Measurements from ENCODE around the gene USP4.
"Not testable (repeated sequence)": the region's sequence is repeated elsewhere in the genome, so short reads cannot be mapped to it uniquely, and the experiment has no call there.

Gene USP4

DNA sequence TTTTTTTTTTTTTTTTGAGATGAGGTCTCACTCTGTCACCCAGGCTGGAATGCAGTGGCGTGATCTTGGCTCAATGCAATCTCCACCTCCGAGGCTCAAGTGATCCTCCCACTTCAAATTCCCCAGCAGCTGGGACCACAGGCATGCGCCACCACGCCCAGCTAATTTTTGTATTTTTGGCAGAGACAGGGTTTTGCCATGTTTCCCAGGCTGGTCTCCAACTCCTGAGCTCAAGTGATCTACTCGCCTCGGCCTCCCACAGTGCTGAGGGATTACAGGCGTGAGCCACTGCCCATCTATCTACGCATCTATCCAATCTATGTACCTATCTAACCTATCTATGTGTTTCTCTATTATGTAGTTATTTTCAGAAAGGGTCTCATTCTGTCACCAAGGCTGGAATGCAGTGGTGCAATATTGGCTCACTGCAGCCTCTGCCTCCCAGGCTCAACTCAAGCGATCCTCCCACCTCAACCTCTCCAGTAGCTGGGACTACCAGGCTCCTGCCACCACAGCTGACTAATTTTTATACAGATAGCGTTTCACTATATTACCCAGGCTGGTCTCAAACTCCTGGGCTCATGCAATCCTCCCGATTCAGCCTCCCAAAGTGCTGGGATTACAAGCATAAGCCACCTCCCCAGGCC is 38.5 kb upstream of the USP4 start:
- H3K36me3 ChIP-seq (ENCODE audit: insufficient read depth, low read length) = peaks cover 8% of the 10 kb centered on the region; the same call in 1 of the 2 replicates
- no peak for DNase-seq (ENCODE audit: low read depth, low spot score)
- no peak for TF ChIP-seq POLR2AphosphoS5 (IDR thresholded peaks at IDR 0.05; ENCODE audit: borderline replicate concordance, low read depth, low read length)
- no peak for TF ChIP-seq FOXP2 (optimal IDR thresholded peaks at IDR 0.05; ENCODE audit: control extremely low read depth, extremely low read length, insufficient read depth)
- no peak for TF ChIP-seq EZH2 (IDR thresholded peaks at IDR 0.05)
- H3K9ac ChIP-seq (ENCODE audit: insufficient read length) = no peak overlapping the region
- no peak overlapping the region for H3K4me3 ChIP-seq
- H3K9me3 ChIP-seq (ENCODE audit: low read depth, low read length) = no peaks in the 10 kb centered on the region
- H3K27ac ChIP-seq = no peak overlapping the region

DNA sequence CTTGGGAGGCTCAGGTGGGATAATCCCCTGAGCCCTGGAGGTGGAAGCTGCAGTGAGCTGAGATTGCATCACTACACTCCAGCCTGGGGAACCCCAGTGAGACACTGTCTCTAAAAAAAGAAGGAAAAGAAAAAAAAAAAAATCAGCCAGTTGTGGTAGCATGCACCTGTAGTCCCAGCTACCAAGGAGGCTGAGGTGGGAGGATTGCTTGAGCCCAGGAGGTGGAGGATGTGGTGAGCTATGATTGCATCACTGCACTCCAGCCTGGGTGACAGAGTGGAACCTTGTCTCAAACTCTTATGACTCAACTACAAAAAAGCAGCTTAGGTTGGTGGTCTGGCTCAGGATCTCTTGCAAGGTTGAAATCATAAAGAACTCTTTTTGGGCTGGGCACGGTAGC is 37.6 kb upstream of the USP4 start:
- no peak for TF ChIP-seq POLR2AphosphoS5 (IDR thresholded peaks at IDR 0.05; ENCODE audit: borderline replicate concordance, low read depth, low read length)
- TF ChIP-seq EZH2 (IDR thresholded peaks at IDR 0.05) = no peak
- no peak for TF ChIP-seq FOXP2 (optimal IDR thresholded peaks at IDR 0.05; ENCODE audit: control extremely low read depth, extremely low read length, insufficient read depth)
- no peak overlapping the region for H3K9ac ChIP-seq (ENCODE audit: insufficient read length)
- DNase-seq (ENCODE audit: low read depth, low spot score) = no peak

DNA sequence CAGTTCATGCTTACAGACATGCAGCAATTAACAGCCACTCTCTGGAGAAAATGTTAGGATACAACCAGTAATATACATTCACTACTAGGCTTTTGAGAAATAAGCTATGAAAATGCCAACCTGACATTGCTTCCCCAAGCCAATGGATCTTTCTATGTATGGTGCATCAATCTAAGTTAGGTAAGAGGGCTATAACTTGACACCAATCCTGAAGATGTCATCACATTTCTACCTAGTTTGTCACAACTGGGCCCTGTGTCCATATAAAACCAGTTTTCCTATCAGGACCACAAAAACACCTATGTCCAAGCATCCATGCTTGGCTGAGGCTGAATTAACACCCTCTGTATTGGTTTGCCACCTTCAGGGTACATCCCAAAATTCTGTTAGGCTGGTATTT is 32.1 kb upstream of the USP4 start:
- DNase-seq (ENCODE audit: low read depth, low spot score) = no peak
- Histone ChIP-seq H3K27ac (no peak overlapping the region), H3K4me3 (no peak overlapping the region), H3K9me3 (ENCODE audit: low read depth, low read length) (no peaks in the 10 kb centered on the region), H3K36me3 (ENCODE audit: insufficient read depth, low read length) (peaks cover 39% of the 10 kb centered on the region; the same call in 1 of the 2 replicates), H3K9ac (ENCODE audit: insufficient read length) (no peak overlapping the region)
- TF ChIP-seq POLR2AphosphoS5 (IDR thresholded peaks at IDR 0.05; ENCODE audit: borderline replicate concordance, low read depth, low read length) = no peak
- TF ChIP-seq EZH2 (IDR thresholded peaks at IDR 0.05) = no peak
- TF ChIP-seq FOXP2 (optimal IDR thresholded peaks at IDR 0.05; ENCODE audit: control extremely low read depth, extremely low read length, insufficient read depth) = no peak

More for the DNA sequence above, 37.6 kb upstream of the USP4 start:
- H3K9me3 ChIP-seq (ENCODE audit: low read depth, low read length) = no peaks in the 10 kb centered on the region
- H3K27ac ChIP-seq = no peak overlapping the region
- no peak overlapping the region for H3K4me3 ChIP-seq
- peaks cover 16% of the 10 kb centered on the region; the same call in 1 of the 2 replicates for H3K36me3 ChIP-seq (ENCODE audit: insufficient read depth, low read length)

- TF ChIP-seq POLR2AphosphoS5 (IDR thresholded peaks at IDR 0.05; ENCODE audit: borderline replicate concordance, low read depth, low read length) = no peak
- TF ChIP-seq EZH2 (IDR thresholded peaks at IDR 0.05) = no peak
- TF ChIP-seq FOXP2 (optimal IDR thresholded peaks at IDR 0.05; ENCODE audit: control extremely low read depth, extremely low read length, insufficient read depth) = no peak
- H3K4me3 ChIP-seq = no peak overlapping the region
- H3K9ac ChIP-seq (ENCODE audit: insufficient read length) = no peak overlapping the region
- no peak for DNase-seq (ENCODE audit: low read depth, low spot score)
- H3K27ac ChIP-seq = no peak overlapping the region
- H3K36me3 ChIP-seq (ENCODE audit: insufficient read depth, low read length) = peaks cover 42% of the 10 kb centered on the region; the same call in 1 of the 2 replicates
- no peaks in the 10 kb centered on the region for H3K9me3 ChIP-seq (ENCODE audit: low read depth, low read length)
Measured at GRCh38 chr3:49370585-49371290, 30.9 kb upstream of the USP4 start.

DNA sequence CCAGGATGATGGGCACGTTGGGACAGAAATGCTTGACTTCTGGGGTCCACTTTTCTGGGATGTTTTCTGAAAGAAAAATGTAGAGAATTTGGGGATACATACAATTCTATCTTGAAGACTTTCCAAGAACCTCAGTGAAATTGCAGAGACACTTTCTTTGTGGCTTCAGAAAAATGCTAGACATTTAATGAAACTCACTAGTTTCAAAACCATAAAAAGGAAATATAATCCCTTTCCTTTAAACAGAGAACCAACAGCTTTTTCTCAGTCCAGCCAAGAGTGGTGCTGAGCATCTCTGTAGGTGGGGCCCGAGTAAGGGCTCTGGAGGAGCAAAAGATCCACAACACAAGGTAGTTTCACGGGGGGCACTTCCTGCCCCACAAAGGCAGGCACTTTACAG is 22.7 kb upstream of the USP4 start:
- Histone ChIP-seq H3K9ac (ENCODE audit: insufficient read length) (no peak overlapping the region), H3K4me3 (no peak overlapping the region), H3K27ac (no peak overlapping the region), H3K9me3 (ENCODE audit: low read depth, low read length) (no peaks in the 10 kb centered on the region), H3K36me3 (ENCODE audit: insufficient read depth, low read length) (peaks cover 31% of the 10 kb centered on the region)
- TF ChIP-seq FOXP2 (optimal IDR thresholded peaks at IDR 0.05; ENCODE audit: control extremely low read depth, extremely low read length, insufficient read depth) = no peak
- no peak for TF ChIP-seq POLR2AphosphoS5 (IDR thresholded peaks at IDR 0.05; ENCODE audit: borderline replicate concordance, low read depth, low read length)
- no peak for TF ChIP-seq EZH2 (IDR thresholded peaks at IDR 0.05)
- DNase-seq (ENCODE audit: low read depth, low spot score) = no peak

DNA sequence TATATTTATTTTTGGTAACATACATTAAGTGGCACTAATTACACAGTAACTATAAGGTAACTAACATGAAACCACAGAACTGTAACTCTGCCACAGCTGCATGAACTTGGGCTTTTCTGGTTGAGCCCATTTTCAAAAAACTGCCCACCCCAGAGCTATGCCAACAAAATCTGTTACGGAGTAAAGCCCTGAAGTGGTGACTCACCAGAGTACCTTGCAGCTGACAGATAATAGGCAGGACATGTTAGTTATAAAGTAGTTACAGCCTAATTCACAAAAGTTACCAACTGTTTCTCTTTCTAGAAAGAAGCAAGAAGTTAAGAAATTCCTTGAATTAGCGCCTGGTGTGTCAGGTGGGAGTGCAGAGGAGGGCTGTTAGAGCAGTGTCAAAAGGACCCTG is 19.8 kb upstream of the USP4 start:
- H3K9ac ChIP-seq (ENCODE audit: insufficient read length) = no peak overlapping the region
- peaks cover 25% of the 10 kb centered on the region for H3K36me3 ChIP-seq (ENCODE audit: insufficient read depth, low read length)
- H3K27ac ChIP-seq = peak overlapping the region; percentile 70

DNA sequence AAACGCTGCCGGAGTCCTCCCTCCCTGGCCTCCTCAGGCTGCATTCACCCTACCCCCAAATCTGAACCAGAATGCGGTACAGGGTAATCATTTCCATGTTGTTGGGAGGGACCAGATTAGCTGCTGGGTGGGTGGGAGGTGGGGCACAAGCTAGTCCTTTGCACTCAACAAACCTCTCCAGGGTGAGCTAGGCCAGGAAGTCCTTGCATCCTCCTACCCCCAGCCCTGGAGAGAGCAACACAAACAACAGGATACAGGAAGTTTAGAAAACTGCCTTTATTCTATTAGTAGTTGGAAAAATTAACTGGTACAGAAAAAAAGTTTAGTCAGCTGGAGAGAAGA is 19.0 kb upstream of the USP4 start:
- Histone ChIP-seq H3K9ac (ENCODE audit: insufficient read length) (peak overlapping the region; percentile 47), H3K4me3 (peak overlapping the region; percentile 79), H3K36me3 (ENCODE audit: insufficient read depth, low read length) (peaks cover 24% of the 10 kb centered on the region), H3K9me3 (ENCODE audit: low read depth, low read length) (no peaks in the 10 kb centered on the region), H3K27ac (peak overlapping the region; percentile 84)
- no peak for DNase-seq (ENCODE audit: low read depth, low spot score)
- no peak for TF ChIP-seq POLR2AphosphoS5 (IDR thresholded peaks at IDR 0.05; ENCODE audit: borderline replicate concordance, low read depth, low read length)

More for the DNA sequence above, 19.8 kb upstream of the USP4 start:
- DNase-seq (ENCODE audit: low read depth, low spot score) = no peak
- no peaks in the 10 kb centered on the region for H3K9me3 ChIP-seq (ENCODE audit: low read depth, low read length)
- no peak overlapping the region for H3K4me3 ChIP-seq
- TF ChIP-seq EZH2 (IDR thresholded peaks at IDR 0.05) (no peak), FOXP2 (optimal IDR thresholded peaks at IDR 0.05; ENCODE audit: control extremely low read depth, extremely low read length, insufficient read depth) (no peak), POLR2AphosphoS5 (IDR thresholded peaks at IDR 0.05; ENCODE audit: borderline replicate concordance, low read depth, low read length) (no peak)

DNA sequence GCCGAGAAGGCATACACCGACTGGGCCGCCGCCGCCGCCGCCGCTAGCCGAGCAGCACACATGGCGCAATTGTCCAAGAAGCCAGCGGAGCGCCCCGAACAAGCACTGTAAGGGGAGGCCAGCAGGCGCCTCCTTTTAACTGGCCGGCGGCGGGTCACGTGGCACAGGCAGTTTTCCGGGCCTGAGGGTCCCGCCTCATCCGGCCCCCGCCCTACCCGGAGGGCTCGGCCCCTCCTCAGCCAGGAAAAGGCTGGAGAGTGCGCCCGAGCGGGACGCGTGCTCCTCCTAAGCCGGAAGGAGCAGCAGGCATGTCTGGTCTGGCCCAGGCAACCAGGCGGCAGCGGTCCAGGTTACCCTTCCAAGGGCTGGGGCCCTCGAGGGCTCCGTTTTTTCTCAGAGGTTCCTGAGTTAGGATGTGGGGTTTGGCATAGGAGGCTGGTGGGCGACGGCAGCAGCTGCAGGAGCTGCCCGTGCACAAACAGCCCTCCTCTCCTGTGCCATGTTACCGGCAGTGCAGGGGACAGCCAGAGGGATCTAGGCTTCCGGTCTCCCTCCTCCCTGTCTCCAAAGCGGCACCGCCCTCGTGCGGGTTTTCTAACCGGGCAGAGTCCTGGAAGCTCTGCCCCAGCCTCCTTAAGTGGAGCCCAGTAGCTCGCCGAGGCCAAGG is 18.5 kb upstream of the USP4 start, which contains the start of gene GPX1:
Gene GPX1 (minus strand): TSS at position 137 of the 667 bp plus-strand sequence. CDS start 75 bp downstream, at position 62.
- TF ChIP-seq FOXP2 (optimal IDR thresholded peaks at IDR 0.05; ENCODE audit: control extremely low read depth, extremely low read length, insufficient read depth) (no peak), POLR2AphosphoS5 (IDR thresholded peaks at IDR 0.05; ENCODE audit: borderline replicate concordance, low read depth, low read length) (peak; percentile 89)
- peak within 1 kb of the TSS; percentile 79 for H3K4me3 ChIP-seq
- peak within 1 kb of the TSS; percentile 75 for H3K9ac ChIP-seq (ENCODE audit: insufficient read length)
- peak within 1 kb of the TSS; percentile 84 for H3K27ac ChIP-seq
- no peaks in the 10 kb centered on the region for H3K9me3 ChIP-seq (ENCODE audit: low read depth, low read length)
- no peak for DNase-seq (ENCODE audit: low read depth, low spot score)
- H3K36me3 ChIP-seq (ENCODE audit: insufficient read depth, low read length) = peaks cover 22% of the 10 kb centered on the region

DNA sequence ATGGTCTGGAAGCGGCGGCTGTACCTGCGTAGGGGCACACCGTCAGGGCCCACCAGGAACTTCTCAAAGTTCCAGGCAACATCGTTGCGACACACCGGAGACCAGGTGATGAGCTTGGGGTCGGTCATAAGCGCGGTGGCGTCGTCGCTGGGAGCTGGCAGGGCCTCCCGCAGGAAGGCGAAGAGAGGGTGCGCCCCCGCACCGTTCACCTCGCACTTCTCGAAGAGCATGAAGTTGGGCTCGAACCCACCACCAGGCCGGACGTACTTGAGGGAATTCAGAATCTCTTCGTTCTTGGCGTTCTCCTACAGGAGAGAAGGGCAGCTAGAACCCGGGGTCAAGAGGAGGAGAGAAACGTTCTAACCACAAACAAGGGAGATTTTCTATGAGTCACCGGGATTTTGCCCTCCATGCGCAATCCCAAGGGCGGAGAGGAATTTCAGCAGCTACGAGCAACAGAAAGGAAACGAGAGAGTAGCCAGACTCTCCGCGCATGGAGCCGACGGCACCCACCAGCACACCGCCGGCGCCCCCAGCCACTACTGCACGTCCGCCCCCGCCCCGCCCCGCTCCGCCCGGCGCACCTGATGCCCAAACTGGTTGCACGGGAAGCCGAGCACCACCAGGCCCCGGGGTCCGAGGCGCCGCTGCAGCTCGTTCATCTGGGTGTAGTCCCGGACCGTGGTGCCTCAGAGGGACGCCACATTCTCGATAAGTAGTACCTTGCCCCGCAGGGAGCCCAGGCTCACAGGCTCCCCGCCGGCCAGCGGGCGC is 17.8 kb upstream of the USP4 start:
- not testable (repeated sequence) for H3K27ac ChIP-seq
- peak overlapping the region; percentile 75 for H3K9ac ChIP-seq (ENCODE audit: insufficient read length)

DNA sequence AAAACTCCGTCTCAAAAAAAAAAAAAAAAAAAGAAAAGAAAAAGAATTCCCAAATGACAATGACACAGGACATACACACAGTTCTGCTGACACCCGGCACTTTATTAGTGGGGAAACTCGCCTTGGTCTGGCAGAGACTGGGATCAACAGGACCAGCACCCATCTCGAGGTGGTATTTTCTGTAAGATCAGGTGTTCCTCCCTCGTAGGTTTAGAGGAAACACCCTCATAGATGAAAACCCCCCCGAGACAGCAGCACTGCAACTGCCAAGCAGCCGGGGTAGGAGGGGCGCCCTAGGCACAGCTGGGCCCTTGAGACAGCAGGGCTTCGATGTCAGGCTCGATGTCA is 17.2 kb upstream of the USP4 start:
- H3K27ac ChIP-seq; H3K9me3 ChIP-seq (ENCODE audit: low read depth, low read length); DNase-seq (ENCODE audit: low read depth, low spot score); H3K9ac ChIP-seq (ENCODE audit: insufficient read length): not testable (repeated sequence)
- peak overlapping the region; percentile 79 for H3K4me3 ChIP-seq
- H3K36me3 ChIP-seq (ENCODE audit: insufficient read depth, low read length) = peaks cover 13% of the 10 kb centered on the region

More for the DNA sequence above, 17.8 kb upstream of the USP4 start:
- H3K9me3 ChIP-seq (ENCODE audit: low read depth, low read length); DNase-seq (ENCODE audit: low read depth, low spot score): not testable (repeated sequence)
- peak overlapping the region; percentile 79 for H3K4me3 ChIP-seq
- H3K36me3 ChIP-seq (ENCODE audit: insufficient read depth, low read length) = peaks cover 19% of the 10 kb centered on the region

Data from SK-N-MC (cell line).